Measurements from ENCODE around the gene DENND2A. TPM values are rescaled to one million over a fixed set of nuclear protein-coding genes. Genes with fewer than 3 reads are reported as not detected.
A peak's percentile ranks its signal among the peaks of the same experiment; 100 is the strongest.

The DENND2A gene
- total and polyA plus RNA-seq, 10 donors = 1.9 to 35.3 (median 14.9) TPM

- 79 to 93% (median 87%) methylated on average over 10 of the region's 10 CpGs for WGBS, 5 donors
- Histone ChIP-seq H3K27ac (no peak overlapping the region), H3K27me3 (replicated peaks in 1 of 7) (no peaks in the 10 kb centered on the region), H3K36me3 (peaks cover 0 to 9% (median 0%) of the 10 kb centered on the region in 6 donors), H3K9me3 (no peaks in the 10 kb centered on the region), H3K4me1 (no peaks in the 10 kb centered on the region), H3K4me3 (no peak overlapping the region)
- TF ChIP-seq POLR2A (IDR thresholded peaks at IDR 0.05) (no peak), POLR2AphosphoS5 (IDR thresholded peaks at IDR 0.05) (no peak), CTCF (IDR thresholded peaks at IDR 0.05 in 8 of 11, conservative IDR thresholded peaks at IDR 0.05 in 3 of 11) (no peak)
- intact Hi-C loops (cut with DNase I; ENCODE audit: low total_unique reads) = no loop called here
- peak; percentile 28 for DNase-seq
Measured at GRCh38 chr7:140581411-140581810, 59.2 kb downstream of the DENND2A start.

- Histone ChIP-seq H3K4me1 (no peaks in the 10 kb centered on the region), H3K27me3 (replicated peaks in 1 of 7) (no peaks in the 10 kb centered on the region), H3K4me3 (no peak overlapping the region), H3K9me3 (no peaks in the 10 kb centered on the region), H3K27ac (no peak overlapping the region), H3K36me3 (peaks cover 0 to 11% (median 0%) of the 10 kb centered on the region in 6 donors)
- intact Hi-C loops (cut with DNase I; ENCODE audit: low total_unique reads) = no loop called here
- TF ChIP-seq CTCF (IDR thresholded peaks at IDR 0.05 in 8 of 11, conservative IDR thresholded peaks at IDR 0.05 in 3 of 11) (no peak), POLR2AphosphoS5 (IDR thresholded peaks at IDR 0.05) (no peak), POLR2A (IDR thresholded peaks at IDR 0.05) (no peak)
- 83 to 86% (median 85%) methylated on average over 5 of the region's 5 CpGs for WGBS, 5 donors
- DNase-seq = peak; percentile 23
Measured at GRCh38 chr7:140577651-140578050, 63.0 kb downstream of the DENND2A start.

- H3K36me3 ChIP-seq = peaks cover 0 to 13% (median 0%) of the 10 kb centered on the region in 6 donors
- WGBS, 5 donors = 70 to 84% (median 76%) methylated on average over 1 of the region's 1 CpG
- H3K4me1 ChIP-seq = no peaks in the 10 kb centered on the region
- H3K27ac ChIP-seq = no peak overlapping the region
- intact Hi-C loops (cut with DNase I; ENCODE audit: low total_unique reads) = no loop called here
- TF ChIP-seq POLR2AphosphoS5 (IDR thresholded peaks at IDR 0.05) (no peak), POLR2A (IDR thresholded peaks at IDR 0.05) (no peak), CTCF (IDR thresholded peaks at IDR 0.05 in 8 of 11, conservative IDR thresholded peaks at IDR 0.05 in 3 of 11) (no peak)
- no peaks in the 10 kb centered on the region for H3K27me3 ChIP-seq (replicated peaks in 1 of 7)
- DNase-seq = no peak
- H3K9me3 ChIP-seq = no peaks in the 10 kb centered on the region
- no peak overlapping the region for H3K4me3 ChIP-seq
Measured at GRCh38 chr7:140576589-140576988, 64.0 kb downstream of the DENND2A start.

GRCh38 chr7:140571538-140572122 is 69.0 kb downstream of the DENND2A start:
- Histone ChIP-seq H3K9me3 (no peaks in the 10 kb centered on the region), H3K27me3 (replicated peaks in 1 of 7) (no peaks in the 10 kb centered on the region), H3K36me3 (peaks cover 0 to 22% (median 0%) of the 10 kb centered on the region in 6 donors), H3K4me1 (peaks cover 0 to 4% (median 0%) of the 10 kb centered on the region in 6 donors), H3K4me3 (no peak overlapping the region), H3K27ac (no peak overlapping the region)
- intact Hi-C loops (cut with DNase I; ENCODE audit: low total_unique reads) = no loop called here
- no peak for TF ChIP-seq POLR2A (IDR thresholded peaks at IDR 0.05)
- TF ChIP-seq POLR2AphosphoS5 (IDR thresholded peaks at IDR 0.05) = no peak
- no peak for TF ChIP-seq CTCF (IDR thresholded peaks at IDR 0.05 in 8 of 11, conservative IDR thresholded peaks at IDR 0.05 in 3 of 11)
- DNase-seq = no peak
- WGBS, 5 donors = 75 to 91% (median 86%) methylated on average over 5 of the region's 5 CpGs

Measured in spleen (tissue), 11 donors.